AG08396 (cell line): ENCODE measurements around the gene KRT14.
"Not testable (repeated sequence)": the region's sequence is repeated elsewhere in the genome, so short reads cannot be mapped to it uniquely, and the experiment has no call there.

Experiments
- DNase-seq: peaks from one replicate; pipeline ENCODE4 v3.0.0; 2012; ENCODE audit warnings: low spot score, mixed read lengths

The KRT14 gene

DNA sequence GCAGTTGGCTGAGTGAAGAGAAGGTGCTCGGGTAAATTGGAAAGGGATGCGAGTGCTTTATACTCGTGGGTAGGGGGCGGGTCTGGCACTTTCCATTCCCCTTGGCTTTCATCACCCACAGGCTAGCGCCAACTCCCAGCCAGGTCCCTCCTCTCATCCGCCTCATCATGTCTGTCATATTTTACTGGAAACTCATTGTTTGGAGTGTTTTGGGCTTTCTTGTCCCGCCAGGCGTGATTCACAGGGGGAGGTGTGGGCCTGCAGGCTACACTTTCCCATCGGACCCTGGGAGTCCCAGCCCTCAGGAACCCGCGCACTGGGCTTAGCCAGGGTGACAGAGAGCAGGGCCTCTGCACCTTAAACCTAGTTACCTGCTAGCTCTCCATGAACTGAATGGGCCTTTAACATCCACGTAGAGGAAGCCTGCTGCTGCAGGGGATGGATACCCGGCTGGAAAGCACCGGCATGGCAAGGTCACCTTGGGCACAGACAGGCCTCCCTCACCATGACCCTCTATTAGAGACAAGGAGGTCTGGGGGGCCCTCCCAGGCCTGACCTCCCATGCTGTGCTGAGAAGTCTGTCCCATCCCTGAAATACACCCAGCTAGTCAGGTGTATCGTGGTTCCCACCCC, at the start of gene KRT14:
KRT14 (minus strand) TSS at position 33 of the 633 bp plus-strand sequence. CDS start 61 bp downstream, outside the sequence.
- DNase-seq = no peak

DNA sequence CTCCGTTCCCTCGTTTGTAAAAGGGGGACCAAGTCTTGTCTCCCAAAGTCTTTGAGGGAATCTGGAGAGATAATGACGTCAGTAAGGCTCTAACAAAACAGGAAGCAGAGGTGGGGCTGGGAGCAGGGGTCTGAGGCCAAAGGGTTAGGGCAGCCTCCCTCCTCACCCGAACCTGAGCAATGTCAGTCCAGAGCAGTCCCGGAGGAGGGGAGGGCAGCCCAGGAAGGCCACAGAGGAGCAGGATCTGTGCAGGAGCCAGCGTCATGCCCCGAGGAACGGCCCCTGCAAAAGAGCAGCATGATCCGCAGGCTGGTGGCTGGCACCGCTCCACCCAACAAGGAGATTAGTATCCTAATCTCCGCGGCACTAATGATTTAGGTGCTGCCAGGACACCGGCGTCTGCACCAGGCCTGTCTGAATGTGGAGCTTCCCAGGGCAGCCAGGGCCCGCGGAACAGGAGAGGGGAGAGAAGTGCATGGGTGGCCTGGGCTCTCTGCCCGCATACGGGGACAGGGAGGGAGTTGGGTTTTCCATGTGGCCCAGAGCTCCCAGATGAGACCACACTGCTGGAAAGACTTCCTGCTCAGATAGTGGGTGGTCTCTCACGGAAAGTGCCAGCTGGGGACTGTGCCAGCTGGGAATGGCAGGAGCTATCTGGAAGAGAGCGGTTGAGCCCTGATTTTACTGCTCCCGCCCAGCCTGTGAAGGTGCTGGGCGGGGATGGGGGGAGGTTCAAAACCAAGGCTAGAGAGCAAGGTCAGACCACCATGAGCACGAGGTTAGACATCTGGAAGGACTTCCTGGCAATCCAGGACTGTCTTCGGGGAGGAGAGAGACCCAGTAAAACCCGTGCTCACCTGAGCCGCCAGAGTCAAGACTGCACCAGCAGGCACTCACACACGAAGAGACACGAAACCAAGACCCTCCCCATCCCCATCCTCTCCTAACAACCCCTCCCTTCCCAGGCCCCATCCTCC, 48.7 kb upstream of the KRT14 start:
- DNase-seq = no peak

DNA sequence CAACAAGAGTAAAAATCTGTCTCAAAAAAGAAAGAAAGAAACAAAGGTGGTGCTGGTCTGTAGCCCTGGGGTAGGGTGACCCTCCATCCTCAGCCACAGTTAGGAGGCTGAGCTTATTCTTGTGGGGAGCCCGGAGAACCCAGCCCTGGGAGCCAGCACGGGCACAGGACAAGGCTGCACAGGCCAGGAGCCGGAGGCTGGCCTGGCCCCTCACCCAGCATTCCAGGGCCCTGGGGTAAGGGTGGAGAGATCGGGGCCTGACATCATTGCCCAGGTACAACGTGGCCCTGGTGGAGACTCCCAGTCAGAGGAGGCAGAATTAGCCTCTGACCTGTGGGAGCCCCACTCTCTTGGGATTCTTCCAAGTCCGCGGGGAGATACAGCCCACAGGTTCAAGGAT, 47.9 kb upstream of the KRT14 start:
- no peak for DNase-seq

DNA sequence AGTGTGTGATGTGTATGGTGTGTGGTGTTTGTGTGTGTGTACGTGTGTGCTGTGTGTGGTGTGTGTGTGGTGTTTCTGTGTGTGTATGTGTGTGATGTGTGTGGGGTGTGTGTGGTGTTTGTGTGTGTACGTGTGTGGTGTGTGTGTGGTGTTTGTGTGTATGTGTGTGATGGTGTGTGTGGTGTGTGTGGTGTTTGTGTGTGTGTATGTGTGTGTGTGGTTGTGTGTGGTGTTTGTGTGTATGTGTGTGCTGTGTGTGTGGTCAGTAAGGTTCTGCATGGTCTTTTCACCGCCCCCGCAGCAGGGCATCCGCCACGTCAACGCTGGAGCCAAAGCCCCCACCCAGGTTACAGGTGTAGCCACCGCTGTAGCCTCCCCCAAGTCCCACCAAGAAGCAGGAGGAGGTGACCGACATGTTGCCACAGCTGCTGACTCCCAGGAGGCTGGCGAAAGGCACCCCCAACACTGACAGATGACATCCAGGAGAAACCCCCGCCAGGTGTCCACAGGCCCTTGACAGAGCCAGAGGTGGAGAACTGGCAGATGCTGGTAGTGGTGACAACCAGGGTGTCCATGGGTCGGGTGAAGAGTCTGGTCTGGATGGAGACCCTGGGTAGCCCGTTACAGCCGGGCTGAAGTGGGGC, 47.0 kb upstream of the KRT14 start:
- DNase-seq = no peak

DNA sequence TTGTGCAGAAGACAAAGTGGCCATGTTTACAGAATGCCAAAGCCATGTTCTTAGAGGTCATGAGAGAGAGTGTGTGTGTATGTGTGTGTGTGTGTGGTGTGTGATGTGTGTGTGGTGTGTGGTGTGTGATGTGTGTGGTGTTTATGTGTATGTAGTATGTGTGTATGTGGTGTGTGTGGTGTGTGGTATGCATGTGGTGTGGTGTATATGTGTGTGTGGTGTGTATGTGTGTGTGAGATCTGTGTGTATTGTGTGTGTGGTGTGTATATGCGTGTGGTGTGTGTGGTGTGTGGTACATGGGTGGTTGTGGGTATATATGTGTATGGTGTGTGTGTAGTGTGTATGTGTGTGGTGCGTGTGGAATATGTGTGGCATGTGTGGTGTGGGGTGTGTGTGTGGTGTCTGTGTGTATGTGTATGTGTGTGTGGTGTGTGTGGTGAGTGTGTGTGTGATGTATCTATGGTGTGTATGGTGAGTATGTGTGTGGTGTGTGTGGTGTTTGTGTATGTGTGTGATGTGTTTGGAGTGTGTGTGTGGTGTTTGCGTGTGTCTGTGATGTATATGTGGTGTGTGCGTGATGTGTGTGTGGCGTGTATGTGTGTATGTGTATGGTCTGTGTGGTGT, 45.9 kb upstream of the KRT14 start:
- no peak for DNase-seq

DNA sequence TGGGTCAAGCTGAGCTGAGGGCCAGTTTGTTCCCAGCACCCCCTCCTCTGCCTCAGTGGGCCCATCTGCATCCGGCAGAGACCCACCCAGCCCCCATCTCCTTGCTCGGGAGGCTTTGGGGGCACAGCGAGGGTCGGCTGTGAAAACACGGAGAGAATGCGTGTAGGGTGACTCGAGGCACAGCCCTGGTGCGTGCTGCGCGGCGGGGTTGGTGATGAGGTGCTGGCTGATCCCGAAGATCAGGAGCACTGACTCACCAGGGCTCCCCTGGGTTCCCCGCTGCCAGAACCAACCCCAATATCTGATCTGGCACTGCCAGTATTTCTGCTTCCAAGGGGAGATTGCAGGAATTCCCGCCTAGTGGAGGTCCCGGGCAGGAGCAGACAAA, 45.2 kb upstream of the KRT14 start:
- DNase-seq = no peak

DNA sequence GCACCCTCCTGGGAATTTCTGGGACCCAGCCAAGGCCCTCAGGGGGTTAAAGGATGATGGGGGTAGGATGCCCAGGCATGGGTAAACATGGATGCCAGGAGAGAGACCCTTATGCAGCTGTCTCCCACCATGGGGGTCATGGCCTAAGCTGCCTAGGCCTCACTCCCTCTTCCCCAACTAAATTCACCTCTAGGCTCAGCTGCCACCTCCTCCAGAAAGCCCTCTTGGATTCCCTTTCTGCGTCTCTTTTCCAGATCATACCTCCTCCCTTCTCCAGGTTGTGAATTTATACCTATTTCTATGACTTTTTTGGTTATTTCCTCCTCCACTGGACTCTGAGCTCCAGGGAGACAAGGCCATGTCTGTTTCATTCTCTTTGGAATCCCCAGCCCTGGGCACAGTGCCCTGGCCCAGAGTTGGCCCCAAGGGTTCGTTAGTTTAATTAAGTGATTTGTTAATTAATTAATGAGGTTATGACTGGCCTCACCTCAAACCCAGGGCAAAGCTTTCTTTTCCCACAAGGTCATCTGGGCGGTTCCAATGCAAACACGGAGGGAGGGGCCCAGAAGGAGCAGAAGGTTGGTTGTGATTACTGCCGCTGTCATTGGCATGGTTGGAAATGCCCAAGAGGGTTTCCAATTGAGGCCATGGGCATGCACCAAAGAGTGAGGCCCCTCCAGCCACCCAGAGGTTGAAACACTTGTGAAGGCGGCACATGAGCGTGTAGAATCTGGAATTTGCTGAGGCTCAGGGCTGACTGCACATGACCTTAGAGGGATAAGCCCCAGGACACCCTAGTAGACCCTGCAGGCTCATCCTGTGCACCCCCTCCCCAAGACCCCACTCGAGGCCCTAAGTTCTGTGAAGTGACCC, 44.6 kb upstream of the KRT14 start:
- DNase-seq = no peak

DNA sequence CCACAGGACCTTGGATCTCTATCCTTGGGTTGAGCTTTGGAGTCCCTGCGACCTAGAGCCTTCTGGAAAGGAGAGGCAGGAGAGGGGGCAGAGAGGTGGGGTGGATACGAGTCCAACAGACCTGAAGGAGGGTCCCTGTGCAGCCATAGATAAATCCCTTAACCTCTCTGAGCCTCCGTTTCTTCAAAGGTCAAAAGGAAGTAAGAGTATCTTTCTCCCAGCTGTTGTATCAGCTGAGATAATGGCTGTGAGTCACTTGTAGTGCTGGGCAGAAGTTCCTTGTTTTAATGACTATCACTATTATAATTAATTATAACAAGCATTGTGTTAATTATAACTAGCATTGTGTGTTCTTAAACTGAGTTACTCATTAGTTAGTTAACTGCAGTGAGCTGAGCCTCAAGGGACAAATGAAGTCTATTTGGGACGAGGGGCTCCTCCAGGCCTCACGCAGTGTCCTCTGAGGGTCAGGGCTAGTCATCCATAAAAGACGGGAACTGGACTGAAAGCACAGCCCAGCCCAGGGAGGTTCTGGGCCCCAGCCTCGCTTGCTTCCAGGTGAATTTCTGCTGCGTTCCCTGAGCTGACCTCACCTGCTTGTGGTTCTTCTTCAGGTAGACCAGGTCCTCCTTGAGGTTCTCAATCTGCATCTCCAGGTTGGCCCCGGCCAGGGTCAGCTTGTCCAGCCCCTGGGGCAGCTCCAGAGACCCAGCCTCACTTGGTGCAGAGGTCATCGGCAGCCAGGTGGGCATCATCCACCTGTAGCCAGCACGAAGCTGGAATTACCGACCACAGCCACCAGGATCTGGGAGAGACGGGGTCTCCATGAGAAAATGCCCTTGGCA, 43.4 kb upstream of the KRT14 start:
- no peak for DNase-seq

DNA sequence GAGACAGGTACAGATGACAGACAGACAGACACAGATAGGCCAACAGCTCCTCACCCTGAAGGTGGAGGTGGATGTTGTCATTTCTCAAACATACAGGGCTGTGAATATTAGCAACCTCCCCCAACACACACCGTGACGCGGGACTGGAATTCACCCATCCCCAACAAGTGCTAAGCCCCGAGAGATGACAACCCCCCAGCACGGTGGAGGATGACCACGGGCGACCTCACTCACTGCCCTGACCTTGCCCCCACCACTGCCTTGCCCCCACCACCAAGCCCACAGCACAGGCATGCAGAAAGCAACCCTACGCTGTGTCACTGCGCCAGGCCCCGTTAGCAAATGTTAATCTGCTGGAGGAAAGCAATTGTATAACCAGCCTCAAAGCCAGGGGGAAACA, 42.6 kb upstream of the KRT14 start:
- no peak for DNase-seq

DNA sequence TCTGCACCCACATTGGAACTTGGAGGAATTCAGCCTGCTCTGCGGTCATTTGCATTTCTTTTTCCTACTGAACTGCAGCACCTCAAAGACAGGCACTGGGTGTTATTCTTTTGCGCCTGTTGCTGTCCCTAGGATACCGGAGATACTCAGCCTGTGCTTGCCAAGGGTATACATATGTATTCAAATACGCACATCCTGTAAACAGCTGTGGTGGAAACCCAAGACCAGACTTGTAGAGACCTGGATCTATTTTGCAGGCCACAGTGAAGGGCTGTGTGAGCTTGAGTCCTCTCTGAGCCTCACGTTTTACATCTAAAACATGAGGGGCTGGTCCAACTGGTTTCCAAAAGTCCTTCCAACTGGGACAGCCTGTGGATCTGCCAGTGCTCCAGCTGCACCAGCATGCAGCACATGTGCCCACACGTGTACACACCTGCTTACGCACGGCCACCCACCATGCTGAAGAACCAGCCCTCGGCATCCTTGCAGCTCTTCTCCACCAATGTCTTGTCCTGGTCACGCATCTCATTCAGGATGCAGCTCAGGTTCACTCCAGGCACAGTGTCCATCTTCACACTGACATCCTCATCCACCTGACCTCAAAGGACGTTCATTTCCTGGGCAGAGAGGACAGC, 42.0 kb upstream of the KRT14 start:
- not testable (repeated sequence) for DNase-seq

DNA sequence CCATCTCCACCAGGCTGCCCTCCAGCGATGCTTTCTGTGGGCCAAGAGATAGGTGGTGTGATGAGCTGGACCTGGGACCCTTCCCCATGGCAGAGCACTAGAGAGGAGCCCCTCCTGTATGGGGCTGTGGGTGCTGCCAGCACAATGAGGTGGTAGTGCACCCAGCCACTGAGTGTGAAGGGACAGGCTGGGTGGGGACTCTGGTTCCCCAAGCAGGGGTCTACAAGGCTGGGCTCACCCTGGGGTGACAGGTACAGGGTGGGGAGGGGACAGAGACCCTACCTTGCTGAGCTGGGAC, 41.3 kb upstream of the KRT14 start:
- not testable (repeated sequence) for DNase-seq

DNA sequence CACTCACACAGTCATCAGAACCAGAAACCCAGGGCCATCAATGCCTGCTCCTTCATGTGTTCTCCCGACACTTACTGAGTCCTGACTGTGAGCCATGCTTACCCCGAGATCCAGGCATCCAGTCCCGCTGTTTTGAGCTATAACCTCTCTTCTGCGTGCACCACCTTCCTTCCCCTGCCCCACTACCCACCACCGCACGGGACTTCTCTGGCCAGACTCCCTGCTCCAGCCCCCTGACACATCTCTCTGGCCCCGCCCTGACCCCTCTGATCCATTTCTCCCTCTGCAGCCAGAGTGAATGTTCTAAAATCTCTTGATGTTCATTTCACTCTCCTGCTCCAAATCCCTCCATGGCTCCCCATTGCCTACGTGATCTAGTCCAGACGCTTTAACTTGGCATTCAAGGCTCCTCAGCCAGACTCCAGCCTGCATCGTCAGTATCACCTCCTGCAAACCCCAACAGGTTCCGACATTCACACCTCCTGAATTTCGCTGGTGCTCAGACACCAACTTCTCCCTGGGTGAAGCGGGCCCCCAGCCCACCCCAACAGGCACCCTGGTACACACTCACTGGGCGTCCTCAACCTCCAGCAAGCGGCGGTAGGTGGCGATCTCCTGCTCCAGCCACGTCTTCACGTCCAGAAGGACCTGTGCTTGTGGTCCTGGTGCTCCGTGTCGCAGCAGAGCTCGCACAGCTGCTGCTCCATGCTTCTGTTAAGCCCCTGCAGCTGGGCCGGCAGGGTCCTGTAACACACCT, 40.8 kb upstream of the KRT14 start:
- no peak for DNase-seq

DNA sequence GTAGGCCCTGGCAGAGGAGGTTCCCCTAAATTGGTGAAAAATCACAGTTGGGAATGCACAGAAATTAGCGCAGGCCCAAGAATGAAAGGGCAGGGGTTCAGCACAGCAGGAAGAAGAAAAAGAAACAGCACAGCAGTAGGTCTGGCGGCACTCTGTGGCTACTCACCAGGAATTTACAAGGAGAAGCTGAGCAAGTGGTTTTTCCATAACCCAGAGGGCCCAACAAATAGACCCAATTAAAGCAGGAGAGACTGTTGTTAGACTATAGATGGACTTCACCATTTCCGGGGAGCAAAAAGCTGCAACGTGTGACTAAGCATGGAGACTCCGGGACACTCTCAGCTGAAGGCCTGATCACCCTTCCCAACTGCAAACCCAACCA, 40.2 kb upstream of the KRT14 start:
- not testable (repeated sequence) for DNase-seq

DNA sequence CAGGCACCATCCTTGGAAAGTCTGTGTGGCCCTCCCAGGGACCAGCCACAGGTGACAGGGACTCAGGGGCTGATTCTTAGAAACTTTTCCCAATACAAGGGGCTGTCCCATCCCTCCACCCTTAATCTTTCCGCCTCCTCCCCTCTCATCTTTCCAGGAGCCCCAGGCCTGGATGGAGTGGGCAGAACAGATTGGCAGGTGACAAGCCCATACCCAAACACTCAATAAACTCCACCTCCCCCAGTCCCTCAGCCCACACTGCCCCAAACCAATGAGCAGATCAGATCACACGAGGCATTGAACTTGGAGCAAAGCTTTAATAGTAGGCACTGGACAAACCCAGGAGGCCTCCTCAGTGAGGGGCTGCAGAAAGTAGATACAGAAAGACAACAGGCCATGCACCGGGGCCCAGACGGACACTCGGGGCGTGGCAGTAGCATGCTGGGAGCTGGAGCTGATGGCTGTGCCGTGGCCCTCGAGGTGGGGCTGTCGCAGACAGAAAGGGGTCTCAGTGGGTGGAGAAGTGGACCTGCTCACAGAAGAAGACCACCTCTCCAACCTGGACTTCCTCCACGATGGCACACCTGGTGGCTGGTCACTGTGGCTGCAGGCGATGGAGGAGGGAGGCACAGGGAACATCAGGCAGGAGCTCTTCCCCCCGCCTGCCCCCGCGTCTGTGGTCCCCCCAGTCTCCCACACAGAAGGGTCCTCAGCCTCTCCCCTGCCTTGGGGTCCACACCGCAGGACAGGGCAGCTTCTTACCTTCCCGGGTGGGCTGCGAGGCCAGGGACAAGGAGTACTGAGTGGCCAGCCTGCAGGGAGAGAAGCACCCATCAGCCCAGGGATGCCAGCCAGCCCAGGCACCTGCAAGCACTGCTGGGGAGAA, 39.6 kb upstream of the KRT14 start:
- not testable (repeated sequence) for DNase-seq

DNA sequence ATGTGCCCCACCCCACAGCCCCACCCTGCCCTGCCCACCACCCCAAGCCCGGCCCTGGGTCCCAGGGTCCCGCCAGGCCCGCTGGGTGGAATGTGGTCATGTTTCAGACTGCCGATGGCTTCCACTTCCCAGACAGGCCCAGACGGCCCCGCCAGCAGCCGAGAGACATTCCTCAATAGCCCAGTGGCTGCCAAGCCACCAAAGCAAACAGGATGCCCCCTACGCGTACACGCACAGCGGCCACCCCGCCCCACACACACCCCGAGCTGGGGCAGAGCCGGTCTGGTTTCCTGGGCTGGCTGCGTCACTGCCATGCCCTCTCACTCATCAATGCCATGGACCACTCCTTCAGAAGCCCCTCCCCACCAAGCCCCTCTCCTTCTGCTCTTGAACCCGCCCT, 38.9 kb upstream of the KRT14 start:
- DNase-seq = no peak

DNA sequence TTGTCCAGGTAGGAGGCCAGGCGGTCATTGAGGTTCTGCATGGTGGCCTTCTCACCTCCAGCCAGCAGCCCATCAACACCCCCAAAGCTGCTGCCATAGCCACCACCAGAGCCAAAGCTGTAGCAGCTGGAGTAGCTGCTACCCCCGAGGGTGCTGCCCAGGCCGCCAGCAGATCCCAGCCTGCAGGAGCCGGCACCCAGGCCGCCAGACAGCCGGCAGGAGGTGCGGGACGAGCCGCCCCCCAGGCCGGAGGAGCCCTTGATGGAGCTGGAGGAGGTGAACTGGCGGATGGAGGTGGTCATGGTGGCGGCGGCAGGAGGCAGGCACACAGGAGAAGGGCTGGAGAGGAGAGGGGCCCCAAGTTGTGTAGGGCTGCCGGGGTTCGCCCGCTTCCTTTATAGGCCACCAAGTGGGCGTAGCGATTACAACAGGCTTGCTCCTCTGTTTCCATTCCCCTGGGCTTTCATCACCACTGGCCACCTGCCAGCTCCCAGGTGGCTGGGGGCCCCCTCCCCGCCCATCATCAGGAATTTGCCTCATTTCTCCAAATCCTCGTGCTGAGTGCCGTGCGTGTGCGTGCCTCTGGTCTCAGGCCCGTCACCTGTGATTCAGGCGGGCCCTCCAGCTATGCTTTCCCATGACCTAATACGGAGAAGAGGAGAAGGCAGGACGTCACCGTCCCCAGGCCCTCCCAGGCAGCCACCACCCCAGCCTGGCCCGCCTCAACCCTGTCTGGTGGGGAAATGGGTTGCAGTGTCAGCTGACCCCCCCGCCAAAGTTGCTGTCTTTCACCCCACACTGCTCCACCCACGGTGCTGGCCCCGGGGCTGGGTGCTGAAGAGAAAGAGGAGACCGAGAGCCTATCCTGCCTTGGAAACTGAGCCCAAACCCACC, 37.8 kb upstream of the KRT14 start, which contains the start of gene KRT17:
KRT17 (minus strand) TSS at position 368 of the 894 bp plus-strand sequence; CDS start at position 302, 66 bp downstream.
- DNase-seq = no peak

DNA sequence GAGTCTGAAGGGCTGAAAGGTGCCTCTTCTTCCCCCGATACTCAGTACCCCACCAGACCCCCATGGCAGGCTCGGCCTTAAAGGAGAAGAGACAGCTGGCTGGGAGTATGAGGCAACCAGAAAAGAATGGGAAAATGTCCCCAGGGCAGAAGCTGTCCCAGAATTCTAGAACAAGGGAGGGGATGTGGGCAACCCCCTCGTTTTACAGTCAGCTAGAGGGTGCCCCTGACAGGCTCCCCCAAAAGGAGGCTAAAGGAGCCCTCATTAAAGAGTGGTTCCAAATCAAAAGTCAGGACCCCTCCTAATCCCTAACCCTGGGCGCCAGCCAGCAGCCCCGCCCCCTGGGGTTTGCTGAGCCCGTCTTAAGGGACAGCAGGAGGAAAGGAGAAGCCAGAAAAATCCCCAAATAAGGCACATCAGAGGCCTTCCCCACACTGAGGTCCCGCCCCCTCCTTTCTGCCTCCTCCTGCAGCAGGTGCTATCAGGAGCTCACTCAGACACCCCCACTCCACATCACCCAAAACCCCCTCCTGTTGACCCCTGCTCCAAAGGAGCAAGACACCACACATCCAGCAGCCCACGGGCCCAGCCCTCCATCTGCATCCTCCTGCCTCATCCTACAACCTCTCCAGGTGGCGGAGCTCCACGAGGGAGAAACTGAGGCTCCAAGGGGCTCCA, 36.6 kb upstream of the KRT14 start:
- not testable (repeated sequence) for DNase-seq
